HCT116 (cell line): ENCODE results near the gene INPP5B. TPM values are rescaled to one million over a fixed set of nuclear protein-coding genes. Genes with fewer than 3 reads are reported as not detected.
"Not testable (repeated sequence)": the region's sequence is repeated elsewhere in the genome, so short reads cannot be mapped to it uniquely, and the experiment has no call there.

ENCODE experiments used
- ATAC-seq: fragments of 200-7000 bp; cut with Tn5 transposase; 2 replicates; pipeline ENCODE4 v1.9.1; 2020; ENCODE audit warnings: mild to moderate bottlenecking, moderate library complexity
- BruUV-seq: library from RNA; stranded (reverse); fragments of 400-500 nt; replicated peaks from 2 replicates; lab custom pipeline; 2021; lab: Mats Ljungman, UMichigan
- CTCF ChIA-PET: fragments of 300-600 bp; sonication (Branson Sonifier 250); formaldehyde crosslinking; loops from one replicate; lab custom pipeline; 2021; ENCODE audit warnings: antibody characterized with exemption; lab: Charles Lee
- POLR2A ChIA-PET: fragments of 300-600, 350-600 bp; sonication (Branson Sonifier 250); formaldehyde crosslinking; loops from one replicate; lab custom pipeline; 2021; ENCODE audit warnings: antibody characterized with exemption; lab: Charles Lee
- RAD21 ChIA-PET, 2 experiments: fragments of 300-600 bp; sonication (Branson Sonifier 250); formaldehyde crosslinking; loops; one replicate each; lab custom pipeline; 2023; ENCODE audit warnings: low total read pairs in 2 of 2; ENCODE audit not compliant: uncharacterized antibody in 2 of 2, unreplicated experiment in 2 of 2, low non-redundant PET in 1 of 2; lab: Charles Lee
- DNase-seq: peaks from one replicate; pipeline ENCODE4 v3.0.0-alpha.2; 2010; ENCODE audit warnings: low read depth, low spot score
- H2AFZ ChIP-seq: fragments of 200-600 bp; shearing (Covaris generic), sonication (generic); 2 replicates; pipeline ENCODE4 v1.6.1; 2017; ENCODE audit warnings: low read depth, mixed run types, mixed read lengths, antibody characterized with exemption, low read length; ENCODE audit not compliant: poor library complexity, severe bottlenecking
- H3K27ac ChIP-seq: 2 replicates; pipeline ENCODE4 v1.5.1; 2012; ENCODE audit warnings: low read depth, low read length
- H3K27me3 ChIP-seq: fragments of 200-600 bp; sonication (generic); 2 replicates; pipeline ENCODE4 v1.6.1; 2016; ENCODE audit warnings: mixed run types, low read length, mixed read lengths; ENCODE audit not compliant: insufficient read depth
- H3K36me3 ChIP-seq, 2 experiments: fragments of 200-500 bp in 1 of 2; fragments of 200-600 bp in 1 of 2; sonication (Bioruptor generic) in 1 of 2; sonication (generic) in 1 of 2; 2 replicates each; pipeline versions ENCODE4 v1.5.1 to v1.6.1; 2014 to 2016; ENCODE audit warnings: low read length in 2 of 2, inconsistent platforms in 1 of 2, mixed read lengths in 1 of 2, mixed run types in 1 of 2; ENCODE audit not compliant: insufficient read depth in 2 of 2, control insufficient read depth in 1 of 2
- H3K4me1 ChIP-seq, 2 experiments: fragments of 200-600 bp in 1 of 2; sonication (generic) in 1 of 2; 2 replicates each; pipeline versions ENCODE4 v1.5.1 to v1.6.1; 2012 to 2017; ENCODE audit warnings: low read length in 2 of 2, inconsistent platforms in 1 of 2, mild to moderate bottlenecking in 1 of 2, mixed read lengths in 1 of 2, mixed run types in 1 of 2, moderate library complexity in 1 of 2; ENCODE audit not compliant: insufficient read depth in 2 of 2, control insufficient read depth in 1 of 2
- H3K4me2 ChIP-seq: fragments of 200-600 bp; sonication (generic); 2 replicates; pipeline ENCODE4 v1.6.1; 2017; ENCODE audit warnings: mixed run types, low read length, mixed read lengths
- H3K4me3 ChIP-seq, 2 experiments: fragments of 200-600 bp in 1 of 2; sonication (generic) in 1 of 2; replicated peaks in 1 of 2; 2 replicates each; pipeline ENCODE4 v1.5.1; 2011 to 2016; ENCODE audit warnings: low read length in 2 of 2, control low read depth in 1 of 2, low read depth in 1 of 2, mild to moderate bottlenecking in 1 of 2, mixed read lengths in 1 of 2, mixed run types in 1 of 2
- H3K79me2 ChIP-seq: fragments of 200-600 bp; sonication (generic); 2 replicates; pipeline ENCODE4 v1.6.1; 2017; ENCODE audit warnings: mild to moderate bottlenecking, mixed run types, low read length, moderate library complexity, mixed read lengths; ENCODE audit not compliant: insufficient read depth
- H3K9ac ChIP-seq: fragments of 200-600 bp; sonication (generic); 2 replicates; pipeline ENCODE4 v1.6.1; 2016; ENCODE audit warnings: low read length, mixed read lengths
- H3K9me2 ChIP-seq: fragments of 200-600 bp; sonication (generic), shearing (Covaris generic); 2 replicates; pipeline ENCODE4 v1.6.1; 2017; ENCODE audit warnings: mixed run types, mild to moderate bottlenecking, moderate library complexity; ENCODE audit not compliant: insufficient read depth
- H3K9me3 ChIP-seq, 2 experiments: fragments of 200-500 bp in 1 of 2; fragments of 200-600 bp in 1 of 2; sonication (Bioruptor generic) in 1 of 2; sonication (generic) in 1 of 2; 2 replicates each; pipeline ENCODE4 v1.6.1; 2014 to 2017; ENCODE audit warnings: low read length in 2 of 2, mixed read lengths in 2 of 2, inconsistent platforms in 1 of 2, low read depth in 1 of 2, mild to moderate bottlenecking in 1 of 2, mixed run types in 1 of 2, moderate library complexity in 1 of 2; ENCODE audit not compliant: control insufficient read depth in 1 of 2, insufficient read depth in 1 of 2
- H4K20me1 ChIP-seq: fragments of 200-600 bp; sonication (generic), shearing (Covaris generic); 2 replicates; pipeline ENCODE4 v1.6.1; 2017; ENCODE audit warnings: mixed run types, mild to moderate bottlenecking, moderate library complexity; ENCODE audit not compliant: insufficient read depth
- CBX3 ChIP-seq: IDR thresholded peaks from 2 replicates; pipeline ENCODE4 v1.6.1; 2012; ENCODE audit warnings: low read depth
- CEBPB ChIP-seq: IDR thresholded peaks from 2 replicates; pipeline ENCODE4 v1.6.1; 2012; ENCODE audit warnings: low read depth
- ELF1 ChIP-seq: IDR thresholded peaks from 2 replicates; pipeline ENCODE4 v1.6.1; 2012; ENCODE audit warnings: low read depth, borderline replicate concordance
- EZH2 ChIP-seq: fragments of 200-600 bp; sonication (generic); IDR thresholded peaks from 2 replicates; pipeline ENCODE4 v1.6.1; 2017; ENCODE audit warnings: antibody characterized with exemption, mixed run types
- EZH2phosphoT487 ChIP-seq: fragments of 200-600 bp; IDR thresholded peaks from 2 replicates; pipeline ENCODE4 v1.6.1; 2018; ENCODE audit warnings: antibody characterized with exemption, borderline replicate concordance
- FOSL1 ChIP-seq: IDR thresholded peaks from 2 replicates; pipeline ENCODE4 v1.6.1; 2012; ENCODE audit warnings: low read depth
- JUND ChIP-seq: IDR thresholded peaks from 2 replicates; pipeline ENCODE4 v1.6.1; 2012
- MAX ChIP-seq: IDR thresholded peaks from 2 replicates; pipeline ENCODE4 v1.6.1; 2012
- SP1 ChIP-seq: IDR thresholded peaks from 2 replicates; pipeline ENCODE4 v1.6.1; 2012; ENCODE audit warnings: low read depth
- SRF ChIP-seq: IDR thresholded peaks from 2 replicates; pipeline ENCODE4 v1.6.1; 2012; ENCODE audit warnings: low read depth
- ZFX ChIP-seq: fragments of 450-650 bp; IDR thresholded peaks from 2 replicates; pipeline ENCODE4 v1.6.1; 2017
- ZNF274 ChIP-seq: fragments of 200-500 bp; sonication (Bioruptor generic); IDR thresholded peaks from 2 replicates; pipeline ENCODE4 v1.6.1; 2014; ENCODE audit warnings: mild to moderate bottlenecking, low read depth, low read length, inconsistent platforms
- intact Hi-C: fragments of 100-400 bp; cut with micrococcal nuclease; formaldehyde crosslinking; loops from 2 replicates; pipeline ENCODE4 v1.10.0; 2022
- total RNA-seq: library from RNA; stranded (reverse); gene quantifications from one replicate; pipeline ENCODE4 v1.2.1, GENCODE V29; 2021; ENCODE audit not compliant: unreplicated experiment
- TF ChIP-seq, protein P1 (sequence below): IDR thresholded peaks from 2 replicates; pipeline ENCODE4 v1.6.1; 2012; ENCODE audit warnings: low read depth
- TF ChIP-seq, protein P2 (sequence below): IDR thresholded peaks from 2 replicates; pipeline ENCODE4 v1.6.1; 2012
- TF ChIP-seq, protein P3 (sequence below), 3 experiments: fragments of 200-600 bp in 1 of 3; sonication (generic) in 1 of 3; IDR thresholded peaks in 2 of 3; conservative IDR thresholded peaks in 1 of 3; 2 replicates each; pipeline ENCODE4 v1.5.1; 2012 to 2017; ENCODE audit warnings: low read depth in 2 of 3, low read length in 2 of 3, antibody characterized with exemption in 1 of 3, borderline replicate concordance in 1 of 3, control low read depth in 1 of 3, mild to moderate bottlenecking in 1 of 3, mixed read lengths in 1 of 3, mixed run types in 1 of 3, moderate library complexity in 1 of 3; ENCODE audit not compliant: insufficient read depth in 1 of 3

INPP5B gene
- total RNA-seq, 1 experiment from 2014 or later: 20.8 TPM

DNA sequence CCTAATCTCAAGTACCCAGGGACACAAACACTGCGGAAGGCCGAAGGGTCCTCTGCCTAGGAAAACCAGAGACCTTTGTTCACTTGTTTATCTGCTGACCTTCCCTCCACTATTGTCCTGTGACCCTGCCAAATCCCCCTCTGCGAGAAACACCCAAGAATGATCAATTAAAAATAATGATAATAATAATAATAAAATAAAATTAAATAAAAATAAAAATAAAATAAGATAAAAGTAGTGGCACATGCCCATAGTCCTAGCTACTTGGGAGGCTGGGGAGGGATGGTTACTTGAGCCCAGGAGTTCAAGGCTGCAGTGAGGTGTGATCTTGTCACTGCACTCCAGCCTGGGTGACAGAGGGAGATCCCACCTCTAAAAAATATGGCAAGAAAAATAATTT, 49.3 kb downstream of the INPP5B start:
- intact Hi-C loops, H3K9me2 ChIP-seq, RAD21 ChIA-PET, H3K4me3 ChIP-seq, BruUV-seq, ATAC-seq, H3K27me3 ChIP-seq, POLR2A ChIA-PET, DNase-seq, H3K9me3 ChIP-seq, H3K79me2 ChIP-seq, H4K20me1 ChIP-seq, H2AFZ ChIP-seq, H3K4me2 ChIP-seq, H3K4me1 ChIP-seq, H3K9ac ChIP-seq, H3K27ac ChIP-seq, CTCF ChIA-PET, H3K36me3 ChIP-seq: not testable (repeated sequence)

DNA sequence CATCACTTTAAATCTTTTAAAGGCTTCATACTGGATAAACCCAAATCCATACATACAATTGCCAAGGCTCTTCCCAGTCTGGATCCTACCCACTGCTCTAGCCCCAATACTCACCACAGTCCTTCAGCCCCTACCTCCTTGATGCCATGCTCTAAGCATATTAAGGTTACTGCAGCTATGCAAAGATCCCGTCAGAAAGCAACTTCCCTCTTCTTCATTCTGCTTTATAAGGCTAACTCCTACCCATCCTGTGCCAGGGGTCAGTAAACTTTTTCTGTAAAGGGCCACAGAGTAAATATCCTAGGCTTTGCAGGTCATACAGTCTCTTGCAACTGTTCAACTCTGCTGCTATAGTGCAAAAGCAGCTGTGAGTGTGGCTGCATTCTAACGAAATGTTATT, 53.2 kb downstream of the INPP5B start:
- H3K36me3 ChIP-seq: no peaks in the 10 kb centered on the region
- no peak overlapping the region for H3K4me2 ChIP-seq
- ChIA-PET POLR2A (no interaction called here), RAD21 (no interaction called here), CTCF (no interaction called here)
- TF ChIP-seq, protein P1, sequence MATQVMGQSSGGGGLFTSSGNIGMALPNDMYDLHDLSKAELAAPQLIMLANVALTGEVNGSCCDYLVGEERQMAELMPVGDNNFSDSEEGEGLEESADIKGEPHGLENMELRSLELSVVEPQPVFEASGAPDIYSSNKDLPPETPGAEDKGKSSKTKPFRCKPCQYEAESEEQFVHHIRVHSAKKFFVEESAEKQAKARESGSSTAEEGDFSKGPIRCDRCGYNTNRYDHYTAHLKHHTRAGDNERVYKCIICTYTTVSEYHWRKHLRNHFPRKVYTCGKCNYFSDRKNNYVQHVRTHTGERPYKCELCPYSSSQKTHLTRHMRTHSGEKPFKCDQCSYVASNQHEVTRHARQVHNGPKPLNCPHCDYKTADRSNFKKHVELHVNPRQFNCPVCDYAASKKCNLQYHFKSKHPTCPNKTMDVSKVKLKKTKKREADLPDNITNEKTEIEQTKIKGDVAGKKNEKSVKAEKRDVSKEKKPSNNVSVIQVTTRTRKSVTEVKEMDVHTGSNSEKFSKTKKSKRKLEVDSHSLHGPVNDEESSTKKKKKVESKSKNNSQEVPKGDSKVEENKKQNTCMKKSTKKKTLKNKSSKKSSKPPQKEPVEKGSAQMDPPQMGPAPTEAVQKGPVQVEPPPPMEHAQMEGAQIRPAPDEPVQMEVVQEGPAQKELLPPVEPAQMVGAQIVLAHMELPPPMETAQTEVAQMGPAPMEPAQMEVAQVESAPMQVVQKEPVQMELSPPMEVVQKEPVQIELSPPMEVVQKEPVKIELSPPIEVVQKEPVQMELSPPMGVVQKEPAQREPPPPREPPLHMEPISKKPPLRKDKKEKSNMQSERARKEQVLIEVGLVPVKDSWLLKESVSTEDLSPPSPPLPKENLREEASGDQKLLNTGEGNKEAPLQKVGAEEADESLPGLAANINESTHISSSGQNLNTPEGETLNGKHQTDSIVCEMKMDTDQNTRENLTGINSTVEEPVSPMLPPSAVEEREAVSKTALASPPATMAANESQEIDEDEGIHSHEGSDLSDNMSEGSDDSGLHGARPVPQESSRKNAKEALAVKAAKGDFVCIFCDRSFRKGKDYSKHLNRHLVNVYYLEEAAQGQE: no peak
- TF ChIP-seq EZH2 (no peak), ZFX (no peak), SP1 (no peak), ELF1 (no peak), JUND (no peak), EZH2phosphoT487 (no peak), MAX (no peak), ZNF274 (no peak), SRF (no peak), CEBPB (no peak), CBX3 (no peak), FOSL1 (no peak)
- TF ChIP-seq, protein P2, sequence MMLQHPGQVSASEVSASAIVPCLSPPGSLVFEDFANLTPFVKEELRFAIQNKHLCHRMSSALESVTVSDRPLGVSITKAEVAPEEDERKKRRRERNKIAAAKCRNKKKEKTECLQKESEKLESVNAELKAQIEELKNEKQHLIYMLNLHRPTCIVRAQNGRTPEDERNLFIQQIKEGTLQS: no peak
- TF ChIP-seq, protein P3, sequence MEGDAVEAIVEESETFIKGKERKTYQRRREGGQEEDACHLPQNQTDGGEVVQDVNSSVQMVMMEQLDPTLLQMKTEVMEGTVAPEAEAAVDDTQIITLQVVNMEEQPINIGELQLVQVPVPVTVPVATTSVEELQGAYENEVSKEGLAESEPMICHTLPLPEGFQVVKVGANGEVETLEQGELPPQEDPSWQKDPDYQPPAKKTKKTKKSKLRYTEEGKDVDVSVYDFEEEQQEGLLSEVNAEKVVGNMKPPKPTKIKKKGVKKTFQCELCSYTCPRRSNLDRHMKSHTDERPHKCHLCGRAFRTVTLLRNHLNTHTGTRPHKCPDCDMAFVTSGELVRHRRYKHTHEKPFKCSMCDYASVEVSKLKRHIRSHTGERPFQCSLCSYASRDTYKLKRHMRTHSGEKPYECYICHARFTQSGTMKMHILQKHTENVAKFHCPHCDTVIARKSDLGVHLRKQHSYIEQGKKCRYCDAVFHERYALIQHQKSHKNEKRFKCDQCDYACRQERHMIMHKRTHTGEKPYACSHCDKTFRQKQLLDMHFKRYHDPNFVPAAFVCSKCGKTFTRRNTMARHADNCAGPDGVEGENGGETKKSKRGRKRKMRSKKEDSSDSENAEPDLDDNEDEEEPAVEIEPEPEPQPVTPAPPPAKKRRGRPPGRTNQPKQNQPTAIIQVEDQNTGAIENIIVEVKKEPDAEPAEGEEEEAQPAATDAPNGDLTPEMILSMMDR (IDR thresholded peaks at IDR 0.05 in 2 of 3, conservative IDR thresholded peaks at IDR 0.05 in 1 of 3; ENCODE audit: borderline replicate concordance in 1 of 3, insufficient read depth in 1 of 3, low read depth in 2 of 3, low read length in 2 of 3): no peak
- ATAC-seq: no peak
- intact Hi-C loops: no loop called here
- no peak overlapping the region for H3K4me3 ChIP-seq
- no peaks in the 10 kb centered on the region for H3K9me2 ChIP-seq
- H3K9ac ChIP-seq: no peak overlapping the region
- no peaks in the 10 kb centered on the region for H3K79me2 ChIP-seq
- no peaks in the 10 kb centered on the region for H4K20me1 ChIP-seq
- H3K4me1 ChIP-seq: no peaks in the 10 kb centered on the region
- no peak overlapping the region for H3K27ac ChIP-seq
- no peaks in the 10 kb centered on the region; a peak in 1 of 4 replicates for H3K9me3 ChIP-seq
- BruUV-seq: no TSS peak
- no peak overlapping the region for H2AFZ ChIP-seq
- H3K27me3 ChIP-seq: no peaks in the 10 kb centered on the region
- DNase-seq: no peak
